ENCODE measurements around the gene CAB39. TPM values are rescaled to one million over a fixed set of nuclear protein-coding genes. Genes with fewer than 3 reads are reported as not detected.

CAB39 gene
- polyA plus RNA-seq, 1 donor from 2014 or later: 118 TPM

DNA sequence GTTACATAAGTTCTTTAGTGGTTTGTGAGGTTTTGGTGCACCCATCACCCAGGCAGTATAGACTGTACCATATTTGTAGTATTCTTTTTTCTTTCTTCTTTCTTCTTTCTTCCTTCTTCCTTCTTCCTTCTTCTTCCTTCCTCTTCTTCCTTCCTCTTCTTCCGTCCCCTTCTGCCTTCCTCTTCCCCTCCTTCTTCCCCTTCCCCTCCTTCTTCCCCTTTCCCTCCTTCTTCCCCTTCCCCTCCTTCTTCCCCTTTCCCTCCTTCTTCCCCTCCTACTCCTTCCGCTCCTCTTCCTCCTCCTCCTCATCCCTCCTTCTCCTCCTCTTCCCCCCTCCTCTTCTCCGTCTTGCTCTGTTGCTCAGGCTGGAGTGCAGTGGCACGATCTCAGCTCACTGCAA lies 41.6 kb downstream of the CAB39 start:
- Histone ChIP-seq H3F3A (ENCODE audit: insufficient read depth, low read length, poor library complexity, severe bottlenecking) (no peaks in the 10 kb centered on the region), H3K36me3 (ENCODE audit: insufficient read depth, low read length) (no peaks in the 10 kb centered on the region), H3K9me2 (ENCODE audit: insufficient read depth, low read length) (no peaks in the 10 kb centered on the region), H2AFZ (ENCODE audit: low read depth, low read length) (no peak overlapping the region), H3K79me2 (replicated peaks; ENCODE audit: insufficient read depth, low read length) (peaks cover 20% of the 10 kb centered on the region), H4K20me1 (ENCODE audit: insufficient read depth) (no peaks in the 10 kb centered on the region), H3K4me2 (ENCODE audit: low read length) (no peak overlapping the region), H3K4me3 (ENCODE audit: low read length) (no peak overlapping the region), H3K9me3 (ENCODE audit: low read length) (no peaks in the 10 kb centered on the region), H3K27me3 (ENCODE audit: insufficient read depth, low read depth, low read length) (no peaks in the 10 kb centered on the region), H3K9ac (ENCODE audit: low read length) (no peak overlapping the region), H3K27ac (ENCODE audit: low read length) (no peak overlapping the region)
- no peak for TF ChIP-seq POLR2AphosphoS5 (IDR thresholded peaks at IDR 0.05)
- TF ChIP-seq, protein P1, sequence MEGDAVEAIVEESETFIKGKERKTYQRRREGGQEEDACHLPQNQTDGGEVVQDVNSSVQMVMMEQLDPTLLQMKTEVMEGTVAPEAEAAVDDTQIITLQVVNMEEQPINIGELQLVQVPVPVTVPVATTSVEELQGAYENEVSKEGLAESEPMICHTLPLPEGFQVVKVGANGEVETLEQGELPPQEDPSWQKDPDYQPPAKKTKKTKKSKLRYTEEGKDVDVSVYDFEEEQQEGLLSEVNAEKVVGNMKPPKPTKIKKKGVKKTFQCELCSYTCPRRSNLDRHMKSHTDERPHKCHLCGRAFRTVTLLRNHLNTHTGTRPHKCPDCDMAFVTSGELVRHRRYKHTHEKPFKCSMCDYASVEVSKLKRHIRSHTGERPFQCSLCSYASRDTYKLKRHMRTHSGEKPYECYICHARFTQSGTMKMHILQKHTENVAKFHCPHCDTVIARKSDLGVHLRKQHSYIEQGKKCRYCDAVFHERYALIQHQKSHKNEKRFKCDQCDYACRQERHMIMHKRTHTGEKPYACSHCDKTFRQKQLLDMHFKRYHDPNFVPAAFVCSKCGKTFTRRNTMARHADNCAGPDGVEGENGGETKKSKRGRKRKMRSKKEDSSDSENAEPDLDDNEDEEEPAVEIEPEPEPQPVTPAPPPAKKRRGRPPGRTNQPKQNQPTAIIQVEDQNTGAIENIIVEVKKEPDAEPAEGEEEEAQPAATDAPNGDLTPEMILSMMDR (IDR thresholded peaks at IDR 0.05; ENCODE audit: poor library complexity, severe bottlenecking): no peak
- no peak for TF ChIP-seq SMC3 (conservative IDR thresholded peaks at IDR 0.05; ENCODE audit: poor library complexity)
- no peak for TF ChIP-seq EZH2 (IDR thresholded peaks at IDR 0.05; ENCODE audit: borderline replicate concordance, insufficient read depth, low read length, poor library complexity, severe bottlenecking)
- no peak for TF ChIP-seq RAD21 (conservative IDR thresholded peaks at IDR 0.05)
- TF ChIP-seq, protein P2, sequence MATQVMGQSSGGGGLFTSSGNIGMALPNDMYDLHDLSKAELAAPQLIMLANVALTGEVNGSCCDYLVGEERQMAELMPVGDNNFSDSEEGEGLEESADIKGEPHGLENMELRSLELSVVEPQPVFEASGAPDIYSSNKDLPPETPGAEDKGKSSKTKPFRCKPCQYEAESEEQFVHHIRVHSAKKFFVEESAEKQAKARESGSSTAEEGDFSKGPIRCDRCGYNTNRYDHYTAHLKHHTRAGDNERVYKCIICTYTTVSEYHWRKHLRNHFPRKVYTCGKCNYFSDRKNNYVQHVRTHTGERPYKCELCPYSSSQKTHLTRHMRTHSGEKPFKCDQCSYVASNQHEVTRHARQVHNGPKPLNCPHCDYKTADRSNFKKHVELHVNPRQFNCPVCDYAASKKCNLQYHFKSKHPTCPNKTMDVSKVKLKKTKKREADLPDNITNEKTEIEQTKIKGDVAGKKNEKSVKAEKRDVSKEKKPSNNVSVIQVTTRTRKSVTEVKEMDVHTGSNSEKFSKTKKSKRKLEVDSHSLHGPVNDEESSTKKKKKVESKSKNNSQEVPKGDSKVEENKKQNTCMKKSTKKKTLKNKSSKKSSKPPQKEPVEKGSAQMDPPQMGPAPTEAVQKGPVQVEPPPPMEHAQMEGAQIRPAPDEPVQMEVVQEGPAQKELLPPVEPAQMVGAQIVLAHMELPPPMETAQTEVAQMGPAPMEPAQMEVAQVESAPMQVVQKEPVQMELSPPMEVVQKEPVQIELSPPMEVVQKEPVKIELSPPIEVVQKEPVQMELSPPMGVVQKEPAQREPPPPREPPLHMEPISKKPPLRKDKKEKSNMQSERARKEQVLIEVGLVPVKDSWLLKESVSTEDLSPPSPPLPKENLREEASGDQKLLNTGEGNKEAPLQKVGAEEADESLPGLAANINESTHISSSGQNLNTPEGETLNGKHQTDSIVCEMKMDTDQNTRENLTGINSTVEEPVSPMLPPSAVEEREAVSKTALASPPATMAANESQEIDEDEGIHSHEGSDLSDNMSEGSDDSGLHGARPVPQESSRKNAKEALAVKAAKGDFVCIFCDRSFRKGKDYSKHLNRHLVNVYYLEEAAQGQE (IDR thresholded peaks at IDR 0.05; ENCODE audit: borderline replicate concordance): no peak

DNA sequence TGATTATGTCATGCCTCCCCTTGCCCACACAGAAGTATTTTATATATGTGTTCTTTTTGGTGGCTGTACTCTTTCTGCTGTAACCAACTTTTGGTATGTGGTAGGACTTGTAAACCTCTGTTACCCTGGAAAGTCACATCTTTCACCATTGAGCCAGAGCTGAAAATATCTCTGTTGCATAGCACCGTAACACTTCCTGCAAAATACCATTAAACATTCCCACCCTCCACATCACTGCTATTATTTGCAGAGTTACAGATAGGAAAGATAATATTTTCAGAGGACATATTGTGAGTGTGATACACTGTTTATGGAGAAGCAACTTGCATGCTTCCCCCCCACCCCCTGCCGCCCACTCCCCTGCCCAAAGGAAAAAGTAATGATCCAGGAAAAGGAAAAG lies 44.8 kb downstream of the CAB39 start:
- no peaks in the 10 kb centered on the region for H3K9me3 ChIP-seq (ENCODE audit: low read length)
- H4K20me1 ChIP-seq (ENCODE audit: insufficient read depth): no peaks in the 10 kb centered on the region
- peaks cover 13% of the 10 kb centered on the region for H3K79me2 ChIP-seq (replicated peaks; ENCODE audit: insufficient read depth, low read length)
- H3K4me3 ChIP-seq (ENCODE audit: low read length): no peak overlapping the region
- TF ChIP-seq EP300 (conservative IDR thresholded peaks at IDR 0.05; ENCODE audit: poor library complexity, severe bottlenecking): no peak
- peaks cover 2% of the 10 kb centered on the region for H3K36me3 ChIP-seq (ENCODE audit: insufficient read depth, low read length)
- no peaks in the 10 kb centered on the region for H3F3A ChIP-seq (ENCODE audit: insufficient read depth, low read length, poor library complexity, severe bottlenecking)
- no peaks in the 10 kb centered on the region for H3K27me3 ChIP-seq (ENCODE audit: insufficient read depth, low read depth, low read length)
- no peak overlapping the region for H2AFZ ChIP-seq (ENCODE audit: low read depth, low read length)
- no peak overlapping the region for H3K27ac ChIP-seq (ENCODE audit: low read length)
- H3K4me2 ChIP-seq (ENCODE audit: low read length): no peak overlapping the region
- no peaks in the 10 kb centered on the region for H3K9me2 ChIP-seq (ENCODE audit: insufficient read depth, low read length)
- H3K9ac ChIP-seq (ENCODE audit: low read length): no peak overlapping the region

DNA sequence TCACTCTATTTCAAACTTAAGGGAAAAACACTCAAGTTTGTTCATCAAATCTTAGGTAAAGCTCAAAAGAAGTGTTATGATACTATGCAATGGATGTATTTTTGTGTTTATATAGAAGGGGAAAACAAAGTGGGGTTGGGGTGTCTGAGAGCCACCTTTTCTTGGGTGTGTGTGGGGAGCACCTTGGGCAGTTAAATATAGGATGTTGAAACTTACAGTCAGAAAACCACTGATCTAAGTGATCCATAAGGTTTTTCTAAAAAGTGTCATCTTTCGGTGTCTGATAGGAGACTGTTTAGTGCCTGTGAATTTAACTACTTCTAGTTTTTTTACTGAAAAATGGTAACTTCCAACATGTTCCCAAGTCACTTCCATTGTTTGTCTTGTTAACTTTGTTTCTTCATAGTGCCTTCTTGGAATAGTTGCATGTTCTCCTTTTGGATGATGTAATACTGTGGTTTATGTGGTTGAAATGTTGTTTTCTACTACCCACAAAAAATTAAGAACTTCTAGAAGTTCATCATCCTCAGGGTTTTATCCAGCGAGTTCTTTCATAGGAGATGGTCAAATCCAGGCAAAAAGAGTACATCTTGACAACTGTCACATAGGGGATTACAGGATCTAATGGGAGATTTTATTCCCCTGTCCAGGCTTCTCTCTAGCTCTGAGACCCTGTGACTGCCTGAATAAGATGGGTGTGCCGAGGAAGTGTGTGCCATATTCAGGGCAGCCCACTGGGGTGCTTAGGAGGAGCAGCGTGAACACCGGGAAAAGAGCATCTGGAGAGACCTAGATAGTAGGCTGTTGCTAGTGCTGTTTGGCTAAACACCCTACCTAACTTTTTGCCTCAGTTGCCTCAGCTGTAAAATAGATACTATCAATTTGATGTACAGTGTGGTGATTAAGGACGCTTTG lies 46.2 kb downstream of the CAB39 start:
- no peaks in the 10 kb centered on the region for H3K9me3 ChIP-seq (ENCODE audit: low read length)
- H3K4me3 ChIP-seq (ENCODE audit: low read length): no peak overlapping the region
- H3K9ac ChIP-seq (ENCODE audit: low read length): no peak overlapping the region
- H3K27ac ChIP-seq (ENCODE audit: low read length): no peak overlapping the region
- H3F3A ChIP-seq (ENCODE audit: insufficient read depth, low read length, poor library complexity, severe bottlenecking): no peaks in the 10 kb centered on the region
- no peaks in the 10 kb centered on the region for H3K27me3 ChIP-seq (ENCODE audit: insufficient read depth, low read depth, low read length)
- peaks cover 11% of the 10 kb centered on the region for H3K79me2 ChIP-seq (replicated peaks; ENCODE audit: insufficient read depth, low read length)
- no peak for TF ChIP-seq EZH2 (IDR thresholded peaks at IDR 0.05; ENCODE audit: borderline replicate concordance, insufficient read depth, low read length, poor library complexity, severe bottlenecking)
- TF ChIP-seq POLR2AphosphoS5 (IDR thresholded peaks at IDR 0.05): no peak
- TF ChIP-seq TAF1 (IDR thresholded peaks at IDR 0.05; ENCODE audit: low read depth): no peak
- TF ChIP-seq RAD21 (conservative IDR thresholded peaks at IDR 0.05): no peak
- no peak for TF ChIP-seq SMC3 (conservative IDR thresholded peaks at IDR 0.05; ENCODE audit: poor library complexity)
- TF ChIP-seq EP300 (conservative IDR thresholded peaks at IDR 0.05; ENCODE audit: poor library complexity, severe bottlenecking): no peak
- H3K4me2 ChIP-seq (ENCODE audit: low read length): no peak overlapping the region
- H3K9me2 ChIP-seq (ENCODE audit: insufficient read depth, low read length): no peaks in the 10 kb centered on the region
- H4K20me1 ChIP-seq (ENCODE audit: insufficient read depth): no peaks in the 10 kb centered on the region
- H3K36me3 ChIP-seq (ENCODE audit: insufficient read depth, low read length): peaks cover 5% of the 10 kb centered on the region
- no peak overlapping the region for H2AFZ ChIP-seq (ENCODE audit: low read depth, low read length)

Measured in neural cell (in vitro differentiated cells).